GM23248 (cell line): ENCODE measurements around the gene NRCAM.

Source experiments
- EZH2 ChIP-seq: fragments of 200-600 bp; sonication (generic); IDR thresholded peaks from 2 replicates; pipeline ENCODE4 v1.6.1; 2018; ENCODE audit warnings: antibody characterized with exemption, mild to moderate bottlenecking; ENCODE audit not compliant: insufficient read depth, poor library complexity, severe bottlenecking
- EZH2phosphoT487 ChIP-seq: fragments of 200-600 bp; sonication (generic); IDR thresholded peaks from 2 replicates; pipeline ENCODE4 v1.6.1; 2018; ENCODE audit warnings: antibody characterized with exemption, moderate library complexity, mild to moderate bottlenecking, low read depth; ENCODE audit not compliant: insufficient read depth

- TF ChIP-seq EZH2phosphoT487 = no peak
- no peak for TF ChIP-seq EZH2
Observed at GRCh38 chr7:108167460-108167859, 288.8 kb downstream of the NRCAM start.
